Lung (tissue), 12 donors: ENCODE data around the gene SLC22A2. TPM values are rescaled to one million over a fixed set of nuclear protein-coding genes. Genes with fewer than 3 reads are reported as not detected.

Experiments used
- ATAC-seq: fragments of 200-7000 bp; cut with Tn5 transposase; one replicate; pipeline ENCODE4 v1.9.1; 2020; ENCODE audit warnings: moderate number of reproducible peaks; ENCODE audit not compliant: insufficient read depth, low FRiP score
- DNase-seq, 3 donors: peaks; one replicate each; pipeline ENCODE4 v3.0.0-alpha.2; 2013 to 2017
- H3K27ac ChIP-seq, 2 donors: one replicate each; pipeline ENCODE4 v1.5.1; 2013; ENCODE audit warnings: mild to moderate bottlenecking in 2 of 2, moderate library complexity in 2 of 2, control low read depth in 1 of 2, inconsistent platforms in 1 of 2, low read depth in 1 of 2, low read length in 1 of 2
- H3K27me3 ChIP-seq, 3 donors: one replicate each; pipeline ENCODE4 v1.5.1; 2013; ENCODE audit warnings: low read length in 2 of 3; ENCODE audit not compliant: control insufficient read depth in 3 of 3, insufficient read depth in 3 of 3
- H3K36me3 ChIP-seq, 4 donors: one replicate each; pipeline ENCODE4 v1.5.1; 2013; ENCODE audit warnings: low read length in 4 of 4, mild to moderate bottlenecking in 1 of 4, moderate library complexity in 1 of 4; ENCODE audit not compliant: control insufficient read depth in 4 of 4, insufficient read depth in 4 of 4
- H3K4me1 ChIP-seq, 5 donors: one replicate each; pipeline ENCODE4 v1.5.1; 2013; ENCODE audit warnings: low read length in 5 of 5, mild to moderate bottlenecking in 2 of 5, moderate library complexity in 1 of 5; ENCODE audit not compliant: control insufficient read depth in 5 of 5, insufficient read depth in 5 of 5
- H3K4me3 ChIP-seq: one replicate; pipeline ENCODE4 v1.5.1; 2013; ENCODE audit warnings: mild to moderate bottlenecking, control low read depth, moderate library complexity
- H3K9ac ChIP-seq, 2 donors: one replicate each; pipeline ENCODE4 v1.5.1; 2013; ENCODE audit warnings: low read length in 2 of 2, control low read depth in 1 of 2; ENCODE audit not compliant: insufficient read depth in 1 of 2
- H3K9me3 ChIP-seq, 4 donors: one replicate each; pipeline ENCODE4 v1.5.1; 2013; ENCODE audit warnings: low read length in 3 of 4, mild to moderate bottlenecking in 1 of 4, moderate library complexity in 1 of 4; ENCODE audit not compliant: control insufficient read depth in 4 of 4, insufficient read depth in 3 of 4
- CTCF ChIP-seq: IDR thresholded peaks from 2 replicates; pipeline ENCODE4 v1.5.1; 2012; ENCODE audit warnings: mild to moderate bottlenecking; ENCODE audit errors: control extremely low read depth, extremely low read depth
- WGBS, 2 donors: extraction: QIAGEN DNeasy Blood & Tissue Kit; methylation state at CpG; one replicate each; pipeline ENCODE4 v1.1.7; 2013; 5-methylcytosine and 5-hydroxymethylcytosine counted together
- polyA plus RNA-seq, 2 donors: library from polyadenylated mRNA; stranded (reverse); fragments of 200-250 nt; gene quantifications; one replicate each; pipeline ENCODE4 v1.2.1, GENCODE V29; 2013
- total RNA-seq, 2 donors: library from RNA; depleted of rRNA in 1 of 2; stranded (reverse); fragments of >200 nt in 1 of 2; gene quantifications; one replicate each; pipeline ENCODE4 v1.2.1, GENCODE V29; 2014 to 2021
- donor health status: control.
- donor health status: control.
- donor health status: Bipolar disorder and iron deficiency.
- donor health status: healthy.
- donor health status: DM: yes; HTN: yes; CAD: no.

The SLC22A2 gene
- total and polyA plus RNA-seq, 4 donors: not detected

DNA sequence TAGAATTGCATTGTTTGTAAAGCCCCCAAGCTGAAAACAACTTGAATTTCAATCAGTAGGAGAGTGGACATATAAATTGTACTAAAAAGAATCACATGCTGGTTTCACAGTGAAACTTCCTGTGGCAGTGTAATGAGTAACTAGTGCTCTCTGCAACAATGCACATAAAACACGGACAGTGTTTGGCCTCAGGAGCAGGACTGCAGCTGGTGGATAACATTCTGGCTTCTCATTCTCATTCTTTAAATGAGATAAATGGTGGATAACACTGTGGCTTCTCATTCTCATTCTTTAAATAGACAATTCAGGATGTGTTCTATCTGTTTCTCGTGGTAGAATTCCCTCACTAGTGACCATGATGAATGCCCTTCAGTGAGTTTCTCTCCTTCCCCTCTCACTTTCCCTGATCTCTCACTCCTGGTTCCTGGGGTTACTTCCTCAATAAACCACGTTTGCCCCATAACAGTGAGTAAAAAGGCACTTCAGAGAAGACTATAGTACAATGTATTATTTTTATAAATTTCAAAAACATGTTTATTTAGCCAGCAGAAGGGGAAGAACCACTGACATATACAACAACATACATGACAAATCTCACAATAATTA lies 59.9 kb downstream of the SLC22A2 start:
- ATAC-seq: no peak
- WGBS, 2 donors: 13 to 15% methylated on average over 3 of the region's 3 CpGs
- no peaks in the 10 kb centered on the region for H3K27me3 ChIP-seq

DNA sequence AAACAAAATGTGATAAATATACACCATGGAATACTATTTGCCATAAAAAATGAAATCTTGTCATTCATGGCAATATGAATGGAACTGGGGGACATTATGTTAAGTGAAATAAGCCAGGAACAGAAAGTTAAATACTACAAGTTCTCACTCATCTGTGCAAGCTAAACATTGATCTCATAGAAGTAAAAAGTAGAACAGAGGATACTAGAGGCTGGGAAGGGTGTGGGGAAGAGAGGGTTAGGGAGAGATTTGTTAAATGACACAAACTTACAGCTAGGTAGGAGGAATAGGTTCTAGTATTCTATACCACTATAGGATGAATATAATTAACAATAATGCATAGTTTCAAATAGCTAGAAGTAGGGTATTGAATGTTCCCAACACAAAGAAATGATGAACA lies 61.0 kb downstream of the SLC22A2 start:
- H3K4me3 ChIP-seq: no peak overlapping the region
- ATAC-seq: no peak
- peaks cover 0 to 6% (median 1%) of the 10 kb centered on the region in 4 donors for H3K9me3 ChIP-seq
- no peaks in the 10 kb centered on the region for H3K4me1 ChIP-seq
- no peak for TF ChIP-seq CTCF
- no peaks in the 10 kb centered on the region for H3K27me3 ChIP-seq
- H3K36me3 ChIP-seq: no peaks in the 10 kb centered on the region
- no peak overlapping the region for H3K27ac ChIP-seq
- no peak for DNase-seq
- no peak overlapping the region for H3K9ac ChIP-seq

More for the DNA sequence above, 59.9 kb downstream of the SLC22A2 start:
- no peak for TF ChIP-seq CTCF
- Histone ChIP-seq H3K27ac (no peak overlapping the region), H3K9me3 (peaks cover 0 to 4% (median 0%) of the 10 kb centered on the region in 4 donors), H3K36me3 (no peaks in the 10 kb centered on the region), H3K4me3 (no peak overlapping the region), H3K9ac (no peak overlapping the region), H3K4me1 (no peaks in the 10 kb centered on the region)
- peak in 1 of 3 donors; percentile 14 for DNase-seq

GRCh38 chr6:160194808-160195207 lies 63.8 kb downstream of the SLC22A2 start:
- Histone ChIP-seq H3K9ac (no peak overlapping the region), H3K36me3 (no peaks in the 10 kb centered on the region), H3K27me3 (no peaks in the 10 kb centered on the region), H3K4me3 (no peak overlapping the region), H3K9me3 (peaks cover 0 to 9% (median 4%) of the 10 kb centered on the region in 4 donors), H3K4me1 (no peaks in the 10 kb centered on the region), H3K27ac (no peak overlapping the region)
- DNase-seq (no peak), ATAC-seq (no peak)
- WGBS, 2 donors: 73 to 88% methylated on average over 1 of the region's 1 CpG
- no peak for TF ChIP-seq CTCF

DNA sequence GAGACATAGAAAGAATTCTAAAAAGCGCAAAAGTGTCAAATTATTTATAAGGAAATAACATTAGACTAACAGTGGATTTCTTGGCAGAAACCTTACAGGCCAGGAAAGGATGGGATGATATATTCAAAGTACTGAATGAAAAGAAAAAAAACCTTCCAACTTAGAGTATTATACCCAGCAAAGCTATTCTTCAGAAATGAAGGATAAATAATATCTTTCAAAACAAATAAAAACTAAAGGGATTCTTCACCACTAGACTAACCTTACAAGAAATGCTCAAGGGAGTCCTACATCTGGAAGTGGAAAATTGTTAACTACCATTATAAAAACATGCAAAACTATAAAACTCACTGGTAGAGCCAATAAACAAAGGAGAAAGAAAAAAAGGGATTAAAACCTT lies 65.8 kb downstream of the SLC22A2 start:
- Histone ChIP-seq H3K4me3 (no peak overlapping the region), H3K27ac (no peak overlapping the region), H3K36me3 (no peaks in the 10 kb centered on the region), H3K27me3 (no peaks in the 10 kb centered on the region), H3K4me1 (no peaks in the 10 kb centered on the region), H3K9ac (no peak overlapping the region), H3K9me3 (peaks cover 0 to 9% (median 4%) of the 10 kb centered on the region in 4 donors)
- TF ChIP-seq CTCF: no peak
- WGBS, 2 donors: 95 to 100% methylated on average over 1 of the region's 1 CpG
- DNase-seq (no peak), ATAC-seq (no peak)
